DMS 273 treated with DMSO at 0.1 percent for 48 hours (cell line): Measurements from ENCODE around the gene WDR1.
A peak's percentile ranks its signal among the peaks of the same experiment; 100 is the strongest.

Experiments used
- DNase-seq: peaks from one replicate; lab custom pipeline; 2025; lab: John Stamatoyannopoulos, UW

Gene WDR1

GRCh38 chr4:10084651-10085358 is 31.8 kb downstream of the WDR1 start:
- no peak for DNase-seq

DNA sequence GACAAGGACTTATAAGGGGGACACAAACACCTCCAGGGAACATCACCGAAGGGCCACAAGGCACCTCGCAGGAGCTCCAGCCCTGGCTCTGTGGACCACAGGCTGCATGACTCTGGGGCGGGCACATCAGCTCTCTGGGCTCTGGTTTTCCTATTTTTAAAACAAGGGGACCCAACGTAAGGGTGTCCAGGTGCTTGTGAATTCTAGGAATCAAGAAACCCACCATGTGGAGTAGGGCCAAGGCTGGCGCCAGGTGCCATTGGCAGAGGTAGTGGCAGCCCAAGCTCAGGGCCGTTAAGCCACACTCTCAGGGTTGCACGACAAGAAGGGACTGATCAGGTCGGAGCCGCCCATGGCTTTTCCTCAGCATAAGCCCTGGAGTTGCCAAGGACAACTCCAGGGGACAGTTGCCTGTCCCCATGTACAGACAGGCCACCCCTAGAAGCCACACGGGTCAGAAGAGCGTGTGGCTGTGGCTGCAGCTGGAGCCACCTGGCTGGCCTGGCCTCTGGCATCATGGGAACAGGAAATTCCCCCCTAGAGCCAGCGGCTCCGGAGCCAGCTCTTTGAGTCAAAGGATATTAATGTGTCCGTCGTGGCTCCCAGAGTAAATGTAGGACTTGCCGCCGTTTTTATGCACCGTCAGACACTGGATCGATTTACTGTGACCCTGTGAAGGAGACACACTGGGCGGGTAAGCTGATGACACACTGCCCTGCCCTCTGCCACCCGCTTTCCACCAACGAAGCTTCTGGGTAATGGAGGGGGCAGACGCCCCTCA is 32.5 kb downstream of the WDR1 start:
- DNase-seq = no peak

- DNase-seq = no peak
Measured at GRCh38 chr4:10083331-10083771, 33.2 kb downstream of the WDR1 start.

DNA sequence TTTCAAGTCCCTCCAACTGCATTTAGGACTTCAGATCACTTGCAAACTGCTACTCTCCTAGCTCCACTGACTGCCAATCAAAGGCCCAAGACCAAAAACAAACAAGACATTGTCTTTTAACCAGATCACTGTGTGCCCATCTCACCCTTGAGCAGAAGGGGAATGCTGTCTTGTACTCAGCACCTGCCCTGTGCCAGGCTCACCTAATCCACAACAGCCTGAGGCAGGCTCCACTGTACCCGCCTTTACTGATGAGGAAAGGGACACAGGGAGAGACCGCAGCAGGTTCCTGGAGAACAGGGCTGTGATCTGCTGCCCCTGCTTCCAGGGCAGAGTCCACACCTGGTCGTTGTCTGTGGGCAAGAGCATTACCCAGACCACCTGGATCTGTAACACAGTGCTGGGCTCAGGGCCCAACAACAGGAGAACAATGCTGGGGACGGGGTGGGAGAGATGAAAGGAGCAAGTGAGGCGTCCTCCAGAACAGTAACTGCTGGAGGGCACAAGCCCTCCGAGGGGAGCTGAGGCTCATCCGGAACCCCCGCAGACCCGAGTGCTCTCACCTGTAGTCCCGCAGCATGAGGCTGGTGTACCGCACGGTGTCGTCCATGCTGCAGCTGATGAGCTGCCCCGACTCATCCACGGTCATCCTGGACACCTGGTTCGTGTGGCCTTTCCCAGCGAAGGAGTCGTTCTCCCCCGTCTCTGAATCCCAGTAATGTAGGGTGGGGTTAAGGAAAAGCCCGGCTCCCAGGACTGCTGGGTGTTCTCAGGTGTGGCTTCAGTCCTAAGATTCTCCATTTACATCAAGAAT is 33.9 kb downstream of the WDR1 start:
- DNase-seq = no peak

GRCh38 chr4:10082047-10082446 is 34.6 kb downstream of the WDR1 start:
- no peak for DNase-seq

GRCh38 chr4:10081218-10081606 is 35.4 kb downstream of the WDR1 start:
- DNase-seq = no peak

DNA sequence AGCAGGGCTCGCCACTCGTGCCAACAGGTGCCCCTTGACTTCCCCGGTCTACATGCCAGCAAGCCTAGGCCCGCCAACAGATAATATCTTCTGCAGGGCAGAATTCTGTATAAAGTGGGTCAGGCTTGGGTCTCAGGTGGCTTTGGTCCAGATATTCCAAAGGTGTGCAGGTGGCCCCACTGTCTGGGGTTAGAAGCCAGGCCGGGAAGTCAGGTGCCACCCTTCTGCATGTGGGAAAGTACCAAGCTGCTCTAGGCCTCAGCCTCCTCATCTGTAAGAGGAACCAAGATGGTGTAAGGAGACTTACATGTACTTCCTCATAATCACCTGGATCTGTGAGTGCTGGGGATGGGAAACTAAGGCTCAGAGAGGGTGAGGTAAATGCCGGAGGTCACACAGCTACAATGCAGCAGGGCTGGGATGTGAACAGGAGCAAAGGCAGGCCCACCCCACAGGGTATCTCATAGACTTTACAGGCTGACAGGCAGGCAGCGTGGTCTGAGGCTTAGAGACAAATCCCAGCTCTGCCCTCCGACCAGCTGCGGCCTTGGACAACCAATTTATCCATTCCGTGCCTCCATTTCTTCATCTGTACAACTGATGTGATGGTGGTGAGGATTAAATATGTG is 35.9 kb downstream of the WDR1 start:
- no peak for DNase-seq

DNA sequence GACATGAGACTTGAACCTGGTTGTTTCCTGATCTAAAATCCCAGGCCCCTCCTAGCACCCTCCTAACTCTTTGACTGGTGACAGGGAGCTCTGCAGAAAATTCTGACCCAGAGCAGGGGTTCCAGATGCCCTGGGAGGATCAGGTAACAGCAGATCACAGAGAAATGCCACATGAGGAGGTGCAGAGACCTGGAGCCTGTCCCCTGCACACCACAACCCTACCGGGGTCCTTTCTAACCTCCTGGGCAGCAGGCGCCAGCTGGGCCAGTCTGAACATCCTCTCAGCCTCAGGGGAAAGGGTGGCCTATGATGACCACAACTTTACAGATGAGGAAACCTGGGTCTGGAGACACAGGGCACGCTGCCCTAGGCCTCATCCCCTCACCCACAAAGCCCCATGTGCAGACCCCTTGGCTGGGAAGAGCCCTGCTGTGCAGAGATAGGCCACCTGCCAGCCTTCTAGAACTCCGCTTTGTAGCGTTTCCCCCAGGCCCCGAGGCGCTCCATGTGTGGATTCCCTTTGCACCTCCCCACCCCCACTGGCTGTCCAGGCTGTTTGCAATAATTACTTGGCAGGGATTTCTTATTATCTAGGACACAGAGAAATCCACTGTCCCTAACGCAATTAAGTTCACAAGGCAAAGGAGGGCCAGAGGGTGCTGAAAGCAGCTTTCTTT is 36.5 kb downstream of the WDR1 start:
- no peak for DNase-seq

DNA sequence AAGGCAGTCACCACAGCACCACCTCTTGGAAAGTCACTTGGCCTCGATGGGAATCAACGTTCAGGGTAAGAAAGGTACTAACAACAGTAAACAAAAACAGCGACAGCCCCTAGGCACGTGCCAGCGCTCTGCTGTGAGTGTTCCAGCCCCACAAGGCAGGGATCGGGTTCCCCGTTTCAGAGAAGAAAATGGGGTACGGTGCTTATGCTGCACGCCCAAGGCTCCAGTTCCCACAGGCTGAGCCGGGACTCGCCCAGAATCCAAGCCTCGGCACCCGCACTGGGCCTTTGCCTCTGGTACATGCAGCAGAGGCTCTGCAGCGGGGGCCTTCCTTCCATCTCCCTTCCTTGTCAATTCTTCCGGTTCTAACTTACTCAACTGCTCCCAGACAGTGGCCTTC is 37.3 kb downstream of the WDR1 start:
- no peak for DNase-seq

DNA sequence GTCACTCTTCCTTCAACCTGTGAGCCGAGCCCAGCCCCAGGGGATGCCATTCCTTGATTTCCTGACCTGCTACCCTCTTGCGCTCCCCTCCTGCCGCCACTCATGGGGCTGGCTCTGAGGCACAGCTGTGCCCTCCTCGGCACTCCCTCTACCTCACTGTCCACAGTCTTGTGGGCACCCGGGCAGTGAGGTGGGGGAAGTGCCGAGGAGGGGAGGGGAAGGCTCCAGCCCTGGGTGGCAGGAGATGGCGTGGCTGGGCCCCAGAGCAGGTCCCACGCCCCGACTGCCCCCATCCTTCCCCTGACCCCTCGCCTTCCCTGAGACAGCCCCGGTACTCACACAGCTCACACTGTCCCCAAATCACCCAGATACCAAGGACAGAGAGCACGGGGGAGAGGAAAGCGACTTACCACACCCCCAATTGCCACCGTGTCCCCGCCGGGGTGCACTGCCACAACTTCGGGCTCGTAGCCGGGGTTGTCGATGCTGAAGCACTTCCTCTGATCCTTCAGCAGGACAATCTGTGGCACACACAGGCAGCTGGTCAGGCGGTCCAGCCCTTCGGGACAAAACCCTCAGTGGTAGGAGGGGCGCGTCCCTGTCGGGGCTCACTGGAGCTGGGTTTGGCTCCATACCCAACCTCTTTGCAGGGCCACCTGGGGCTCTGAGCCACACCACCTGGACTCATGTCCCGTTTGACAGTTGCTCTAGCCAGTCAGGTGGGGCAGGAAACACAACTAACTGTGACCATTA is 37.9 kb downstream of the WDR1 start:
- DNase-seq = no peak

GRCh38 chr4:10077483-10078335 is 38.9 kb downstream of the WDR1 start:
- DNase-seq = no peak

DNA sequence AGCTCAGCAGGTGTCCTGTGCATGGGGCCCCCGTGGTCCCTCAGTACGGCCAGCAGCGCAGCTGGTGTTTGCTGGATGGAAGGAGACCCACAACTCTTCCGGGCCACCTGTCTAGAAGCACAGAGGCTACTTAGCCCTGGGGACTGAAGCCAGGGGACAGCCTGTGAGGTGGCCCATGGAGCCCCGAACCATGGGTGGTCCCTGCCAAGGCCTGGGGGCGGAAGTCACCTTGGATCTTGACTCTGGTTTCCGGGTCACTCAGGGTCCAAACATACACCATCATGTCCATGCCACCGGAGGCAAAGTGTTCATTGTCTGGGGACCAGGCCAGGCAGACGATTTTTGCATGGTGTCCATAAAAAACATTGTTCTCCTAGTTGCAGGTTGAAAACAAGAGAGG is 39.5 kb downstream of the WDR1 start:
- no peak for DNase-seq

DNA sequence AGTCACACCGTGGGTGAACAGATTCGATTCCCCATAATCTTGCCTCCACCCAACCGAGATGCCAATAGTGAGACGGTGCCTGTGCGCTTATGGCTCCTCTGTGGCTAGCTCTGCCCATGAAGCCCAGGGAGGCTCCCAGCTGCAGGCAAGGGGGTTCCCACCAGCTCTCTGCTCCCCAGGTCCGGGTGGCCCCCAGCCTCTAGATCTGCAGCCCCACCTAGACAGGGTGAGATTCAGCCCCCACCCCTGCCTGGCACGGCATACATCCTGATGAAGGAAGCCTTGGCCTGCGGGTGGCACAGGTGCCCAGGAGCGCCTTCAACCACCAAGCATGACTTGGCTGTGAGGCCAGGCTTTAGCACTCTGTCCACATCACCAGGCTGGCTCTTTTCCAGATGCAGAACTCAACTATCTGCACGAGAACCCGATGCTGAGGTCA is 40.6 kb downstream of the WDR1 start:
- DNase-seq = no peak

- no peak for DNase-seq
Measured at GRCh38 chr4:10075158-10075863, 41.3 kb downstream of the WDR1 start.

GRCh38 chr4:10074767-10075105 is 41.9 kb downstream of the WDR1 start:
- DNase-seq = peak; percentile 4

DNA sequence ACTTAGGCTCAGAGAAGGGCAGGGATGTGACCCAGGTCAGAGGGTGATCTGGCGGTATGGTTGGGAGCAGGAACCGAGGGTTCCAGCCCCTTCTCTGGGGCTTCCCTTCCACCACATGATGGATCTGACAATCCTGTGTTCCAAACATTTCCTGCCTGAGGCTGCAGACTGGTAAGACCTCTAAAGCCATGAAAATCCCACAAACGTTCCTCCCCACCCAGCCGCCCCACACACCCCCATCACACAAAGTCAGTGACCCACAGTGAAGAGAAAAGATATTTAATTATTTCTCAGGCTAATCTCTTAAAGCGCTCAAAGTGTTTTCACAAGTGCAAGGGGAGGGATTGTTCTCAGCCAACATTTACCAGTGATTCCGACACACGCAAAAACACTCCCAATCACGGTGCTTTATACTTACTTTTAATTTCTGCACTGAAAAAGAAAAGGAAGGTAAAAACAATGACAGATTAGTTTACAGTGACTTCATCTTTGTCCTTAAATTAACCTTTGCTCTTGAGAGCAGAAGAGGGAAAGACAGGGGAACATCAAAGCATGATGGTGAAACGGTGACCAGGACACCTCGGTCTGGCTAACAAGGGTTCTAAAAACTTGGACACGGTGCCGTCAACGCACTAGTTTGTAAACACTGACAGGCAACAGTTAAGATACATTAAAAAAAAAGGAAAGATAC is 42.4 kb downstream of the WDR1 start:
- DNase-seq = no peak

GRCh38 chr4:10072420-10073017 is 44.1 kb downstream of the WDR1 start:
- DNase-seq = no peak

- no peak for DNase-seq
Measured at GRCh38 chr4:10069075-10069642, 47.4 kb downstream of the WDR1 start.
